NCI-H748 (cell line): ENCODE results near the gene CIAO3.
A peak's percentile ranks its signal among the peaks of the same experiment; 100 is the strongest.

Experiments used
- DNase-seq: peaks from one replicate; lab custom pipeline; 2025; ENCODE audit not compliant: unreplicated experiment; lab: John Stamatoyannopoulos, UW

Gene CIAO3

DNA sequence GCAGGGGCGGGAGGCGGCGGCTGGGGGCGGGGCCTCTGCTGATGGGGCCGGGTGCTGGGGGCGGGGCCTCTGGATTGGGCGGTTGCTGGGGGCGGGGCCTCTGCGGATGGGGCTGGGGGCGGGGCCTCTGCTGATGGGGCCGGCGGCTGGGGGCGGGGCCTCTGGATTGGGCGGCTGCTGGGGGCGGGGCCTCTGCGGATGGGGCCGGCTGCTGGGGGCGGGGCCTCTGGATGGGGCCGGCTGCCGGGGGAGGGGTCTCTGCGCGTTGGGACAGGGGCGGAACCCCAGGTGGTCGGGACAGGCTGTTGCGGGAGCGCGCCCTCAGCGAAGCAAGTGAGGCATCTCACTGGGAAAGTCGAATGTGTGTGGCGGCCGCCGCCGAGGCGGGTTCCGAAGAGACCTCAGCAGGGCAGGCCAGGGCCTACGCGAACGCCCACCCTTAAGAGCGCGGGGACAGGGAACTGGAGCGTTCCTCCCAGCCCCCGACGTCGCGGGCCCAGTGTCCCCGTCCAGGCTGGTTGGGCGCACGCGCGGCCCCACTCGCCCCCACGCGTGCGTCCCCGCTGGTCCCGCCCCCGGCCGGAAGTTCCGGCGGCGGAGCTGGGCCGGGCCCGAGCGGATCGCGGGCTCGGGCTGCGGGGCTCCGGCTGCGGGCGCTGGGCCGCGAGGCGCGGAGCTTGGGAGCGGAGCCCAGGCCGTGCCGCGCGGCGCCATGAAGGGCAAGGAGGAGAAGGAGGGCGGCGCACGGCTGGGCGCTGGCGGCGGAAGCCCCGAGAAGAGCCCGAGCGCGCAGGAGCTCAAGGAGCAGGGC lies 60.8 kb downstream of the CIAO3 start, which contains the start of gene STUB1:
Gene STUB1, plus strand, starts transcription at position 597 of the 811 bp plus-strand sequence. Its CDS starts 116 bp downstream, at position 713.
- peak; percentile 86 for DNase-seq
